Kidney (tissue), 14 donors: Measurements from ENCODE around the gene KIAA1755. TPM values are rescaled to one million over a fixed set of nuclear protein-coding genes. Genes with fewer than 3 reads are reported as not detected.

Experiments used
- DNase-seq, 5 donors: peaks; one replicate each; pipeline ENCODE4 v3.0.0-alpha.2; 2013 to 2020
- FAIRE-seq: peaks from 2 replicates; lab custom pipeline; 2012; peaks lifted over from hg19 to GRCh38; lab: Jason Lieb, UNC
- H3K27ac ChIP-seq, 2 donors: one replicate each; pipeline ENCODE4 v1.7.0; 2013; ENCODE audit warnings: low read depth in 2 of 2, low read length in 2 of 2, inconsistent platforms in 1 of 2
- H3K27me3 ChIP-seq: one replicate; pipeline ENCODE4 v1.7.1; 2013; ENCODE audit warnings: low read length, inconsistent platforms; ENCODE audit not compliant: control insufficient read depth, insufficient read depth
- H3K36me3 ChIP-seq, 3 donors: one replicate each; pipeline versions ENCODE4 v1.7.0 to v1.7.1; 2013; ENCODE audit warnings: low read length in 3 of 3, control low read depth in 1 of 3, inconsistent platforms in 1 of 3; ENCODE audit not compliant: insufficient read depth in 3 of 3, control insufficient read depth in 2 of 3
- H3K4me1 ChIP-seq, 3 donors: one replicate each; pipeline versions ENCODE4 v1.7.0 to v1.7.1; 2013; ENCODE audit warnings: low read length in 3 of 3, inconsistent platforms in 1 of 3, low read depth in 1 of 3; ENCODE audit not compliant: control insufficient read depth in 2 of 3, insufficient read depth in 2 of 3
- H3K4me3 ChIP-seq, 3 donors: one replicate each; pipeline versions ENCODE4 v1.7.0 to v1.8.1; 2013; ENCODE audit warnings: low read length in 3 of 3, control low read depth in 1 of 3, inconsistent platforms in 1 of 3
- H3K9ac ChIP-seq, 3 donors: one replicate each; pipeline versions ENCODE4 v1.7.0 to v1.7.1; 2013; ENCODE audit warnings: low read length in 3 of 3, control low read depth in 1 of 3, inconsistent platforms in 1 of 3
- H3K9me3 ChIP-seq, 3 donors: one replicate each; pipeline versions ENCODE4 v1.7.0 to v1.7.1; 2013; ENCODE audit warnings: low read length in 3 of 3, control low read depth in 1 of 3, inconsistent platforms in 1 of 3; ENCODE audit not compliant: control insufficient read depth in 2 of 3, insufficient read depth in 1 of 3
- intact Hi-C: fragments of 100-400 bp; cut with DNase I; formaldehyde crosslinking; loops from one replicate; pipeline ENCODE4 v1.11.1; 2022
- polyA plus RNA-seq: library from polyadenylated mRNA; stranded (reverse); fragments of 350-450 nt; fragmentation: Illumina TruSeq; extraction: RNeasy Lipid Tissue Mini Kit (QIAGEN cat#74804); gene quantifications from one replicate; pipeline ENCODE4 v1.2.3, GENCODE V29; 2014; ENCODE audit warnings: low read depth, low replicate concordance; ENCODE audit not compliant: insufficient read depth
- total RNA-seq: library from RNA; stranded (reverse); fragmentation: NEBNext Ultra II Directional; extraction: Animal tissue kit (Norgen Biotek cat#: 25700); gene quantifications from one replicate; pipeline ENCODE4 v1.2.1, GENCODE V29; 2021
- TF ChIP-seq, protein P1 (sequence below): IDR thresholded peaks from 3 replicates; pipeline ENCODE4 v1.5.1; 2012; ENCODE audit warnings: mild to moderate bottlenecking, moderate library complexity, borderline replicate concordance; ENCODE audit not compliant: insufficient read depth; ENCODE audit errors: extremely low read depth
- donor health status: control.
- donor health status: control.
- donor health status: control.
- donor health status: control.
- donor health status: control.
- donor health status: DM: yes; HTN: yes; CAD: no.
- donor health status: Normal renal cell carcinoma (clear cell type).

The KIAA1755 gene
- total and polyA plus RNA-seq, 2 donors from 2014 or later, result 1.5 to 5.1 TPM

DNA sequence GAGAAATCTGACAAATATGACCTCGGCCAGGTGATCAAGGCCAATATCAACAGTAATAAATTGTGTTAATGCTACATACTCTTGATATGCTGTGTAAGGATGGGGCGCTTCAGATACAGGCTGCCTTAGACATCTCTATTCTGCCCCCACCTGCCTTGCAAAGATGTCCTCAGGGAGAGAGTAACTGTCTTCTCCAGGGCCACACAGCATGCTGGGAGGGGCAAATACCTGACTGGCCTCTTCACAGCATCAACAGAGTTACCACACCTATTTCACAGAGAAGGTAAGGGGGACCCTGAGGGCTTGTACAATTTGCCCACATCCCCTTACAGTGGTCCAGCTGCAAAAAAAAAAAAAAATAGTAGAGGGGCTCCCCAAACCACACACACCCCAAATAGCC lies 17.2 kb upstream of the KIAA1755 start:
- Histone ChIP-seq H3K4me3 (no peak overlapping the region), H3K9ac (no peak overlapping the region), H3K9me3 (no peaks in the 10 kb centered on the region), H3K36me3 (no peaks in the 10 kb centered on the region), H3K27me3 (no peaks in the 10 kb centered on the region), H3K4me1 (no peaks in the 10 kb centered on the region), H3K27ac (no peak overlapping the region)
- DNase-seq (no peak), FAIRE-seq (no peak)
- intact Hi-C loops, result no loop called here
- TF ChIP-seq, protein P1, sequence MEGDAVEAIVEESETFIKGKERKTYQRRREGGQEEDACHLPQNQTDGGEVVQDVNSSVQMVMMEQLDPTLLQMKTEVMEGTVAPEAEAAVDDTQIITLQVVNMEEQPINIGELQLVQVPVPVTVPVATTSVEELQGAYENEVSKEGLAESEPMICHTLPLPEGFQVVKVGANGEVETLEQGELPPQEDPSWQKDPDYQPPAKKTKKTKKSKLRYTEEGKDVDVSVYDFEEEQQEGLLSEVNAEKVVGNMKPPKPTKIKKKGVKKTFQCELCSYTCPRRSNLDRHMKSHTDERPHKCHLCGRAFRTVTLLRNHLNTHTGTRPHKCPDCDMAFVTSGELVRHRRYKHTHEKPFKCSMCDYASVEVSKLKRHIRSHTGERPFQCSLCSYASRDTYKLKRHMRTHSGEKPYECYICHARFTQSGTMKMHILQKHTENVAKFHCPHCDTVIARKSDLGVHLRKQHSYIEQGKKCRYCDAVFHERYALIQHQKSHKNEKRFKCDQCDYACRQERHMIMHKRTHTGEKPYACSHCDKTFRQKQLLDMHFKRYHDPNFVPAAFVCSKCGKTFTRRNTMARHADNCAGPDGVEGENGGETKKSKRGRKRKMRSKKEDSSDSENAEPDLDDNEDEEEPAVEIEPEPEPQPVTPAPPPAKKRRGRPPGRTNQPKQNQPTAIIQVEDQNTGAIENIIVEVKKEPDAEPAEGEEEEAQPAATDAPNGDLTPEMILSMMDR, result no peak

DNA sequence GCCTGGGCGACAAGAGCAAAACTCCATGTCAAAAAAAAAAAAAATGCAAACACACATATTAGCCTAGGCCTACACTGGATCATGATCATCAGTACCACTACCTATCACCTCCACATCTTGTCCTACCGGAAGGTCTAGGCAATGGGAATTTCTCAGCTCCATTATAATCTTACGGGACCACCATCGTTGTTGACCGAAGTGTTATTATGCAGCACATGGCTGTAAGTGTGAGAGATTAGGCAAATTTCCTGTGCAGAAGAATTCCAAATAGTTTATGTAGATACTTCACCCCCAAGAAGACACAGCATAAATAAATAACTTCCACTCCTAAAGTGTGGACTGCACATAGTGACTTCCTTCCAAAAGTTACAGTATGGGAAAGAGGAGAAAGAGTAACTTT lies 16.8 kb upstream of the KIAA1755 start:
- TF ChIP-seq, protein P1, result no peak
- no peaks in the 10 kb centered on the region for H3K4me1 ChIP-seq
- H3K4me3 ChIP-seq, result no peak overlapping the region
- H3K27ac ChIP-seq, result no peak overlapping the region
- H3K9me3 ChIP-seq, result no peaks in the 10 kb centered on the region
- no peak for FAIRE-seq
- H3K27me3 ChIP-seq, result no peaks in the 10 kb centered on the region
- intact Hi-C loops, result no loop called here
- H3K36me3 ChIP-seq, result no peaks in the 10 kb centered on the region
- DNase-seq, result no peak
- H3K9ac ChIP-seq, result no peak overlapping the region

DNA sequence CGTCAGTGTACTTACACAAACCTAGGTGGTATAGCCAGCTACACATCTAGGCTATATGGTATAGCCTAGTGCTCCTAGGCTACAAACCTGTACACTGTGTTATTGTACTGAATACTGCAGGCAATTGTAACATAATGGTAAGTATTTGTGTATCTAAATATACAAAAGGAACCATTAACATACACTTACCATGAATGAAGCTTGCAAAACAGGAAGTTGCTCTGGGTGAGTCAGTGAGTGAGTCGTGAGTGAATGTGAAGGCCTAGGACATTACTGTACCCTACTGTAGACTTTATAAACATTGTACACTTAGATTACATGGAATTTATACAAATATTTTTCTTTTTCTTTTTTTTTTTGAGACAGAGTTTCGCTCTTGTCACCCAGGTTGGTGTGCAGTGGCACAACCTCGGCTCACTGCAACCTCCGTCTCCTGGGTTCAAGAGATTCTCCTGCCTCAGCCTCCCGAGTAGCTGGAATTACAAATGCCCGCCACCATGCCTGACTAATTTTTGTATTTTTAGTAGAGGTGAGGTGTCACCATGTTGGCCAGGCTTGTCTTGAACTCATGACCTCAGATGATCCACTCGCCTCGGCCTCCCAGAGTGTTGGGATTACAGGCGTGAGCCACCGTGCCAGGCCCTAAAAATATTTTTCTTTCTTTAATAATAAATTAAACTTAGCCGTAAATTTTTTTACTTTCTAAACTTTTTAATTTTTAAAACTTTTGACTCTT lies 15.4 kb upstream of the KIAA1755 start:
- Histone ChIP-seq H3K9me3 (no peaks in the 10 kb centered on the region), H3K9ac (no peak overlapping the region), H3K36me3 (no peaks in the 10 kb centered on the region), H3K4me3 (no peak overlapping the region), H3K27me3 (no peaks in the 10 kb centered on the region), H3K27ac (no peak overlapping the region), H3K4me1 (no peaks in the 10 kb centered on the region)
- TF ChIP-seq, protein P1, result no peak
- intact Hi-C loops, result no loop called here
- DNase-seq, result no peak
- FAIRE-seq, result no peak
